A673 (cell line): ENCODE measurements around the gene TMEM179.

ENCODE experiments used
- CTCF ChIP-seq: fragments of 300-800, 200-600 bp; sonication (generic); conservative IDR thresholded peaks from 2 replicates; pipeline ENCODE4 v1.5.1; 2017; ENCODE audit warnings: low read depth, mild to moderate bottlenecking, antibody characterized with exemption, low read length, moderate library complexity, mixed read lengths
- EZH2 ChIP-seq: fragments of 200-600 bp; sonication (generic); IDR thresholded peaks from 2 replicates; pipeline ENCODE4 v1.6.1; 2017; ENCODE audit warnings: borderline replicate concordance, low read depth, mild to moderate bottlenecking, mixed read lengths, antibody characterized with exemption, low read length; ENCODE audit not compliant: poor library complexity, severe bottlenecking

GRCh38 chr14:104652386-104652785 lies 47.8 kb upstream of the TMEM179 start:
- TF ChIP-seq CTCF (no peak), EZH2 (no peak)
